HG02759 (cell line): ENCODE measurements around the gene CRYZL1.

Experiments used
- ATAC-seq: cut with Tn5 transposase; IDR thresholded peaks from one replicate; pipeline ENCODE4 v1.9.1; 2021; ENCODE audit warnings: mild to moderate bottlenecking, moderate library complexity; ENCODE audit not compliant: unreplicated experiment

The CRYZL1 gene

GRCh38 chr21:33542640-33543504 lies 98.7 kb downstream of the CRYZL1 start, which contains the start of gene SON:
Gene SON (plus strand): TSS chr21:33543038. CDS start chr21:33543093, 55 bp downstream.
- ATAC-seq: peak; percentile 94

GRCh38 chr21:33541756-33542639 lies 99.5 kb downstream of the CRYZL1 start, which contains the start of gene GART:
Gene GART (minus strand): TSS chr21:33542117. CDS start chr21:33539315, 2,802 bp downstream.
- peak; percentile 60 for ATAC-seq

- ATAC-seq: no peak
Observed at GRCh38 chr21:33541105-33541711, 100.3 kb downstream of the CRYZL1 start.

- ATAC-seq: no peak
Observed at GRCh38 chr21:33540711-33541104, 100.8 kb downstream of the CRYZL1 start.

GRCh38 chr21:33539616-33540015 lies 101.9 kb downstream of the CRYZL1 start:
- ATAC-seq: no peak
